Left ventricle myocardium inferior (tissue), 1 donor: ENCODE data around the gene MAST2. TPM values are rescaled to one million over a fixed set of nuclear protein-coding genes. Genes with fewer than 3 reads are reported as not detected.
A peak's percentile ranks its signal among the peaks of the same experiment; 100 is the strongest.

Experiments used
- DNase-seq: peaks from one replicate; pipeline ENCODE4 v3.0.0-alpha.2; 2020
- H3K27ac ChIP-seq: fragments of 200-600 bp; replicated peaks from 2 replicates; pipeline ENCODE4 v1.8.0; 2021
- H3K27me3 ChIP-seq: fragments of 200-600 bp; 2 replicates; pipeline ENCODE4 v1.8.0; 2021; ENCODE audit warnings: low read depth
- H3K36me3 ChIP-seq: fragments of 200-600 bp; 2 replicates; pipeline ENCODE4 v1.8.0; 2021
- H3K4me1 ChIP-seq: fragments of 200-600 bp; 2 replicates; pipeline ENCODE4 v1.8.0; 2021
- H3K4me3 ChIP-seq: fragments of 200-600 bp; 2 replicates; pipeline ENCODE4 v1.8.0; 2021; ENCODE audit warnings: mild to moderate bottlenecking, moderate library complexity
- H3K9me3 ChIP-seq: fragments of 200-600 bp; replicated peaks from 2 replicates; pipeline ENCODE4 v1.8.0; 2021
- CTCF ChIP-seq: fragments of 200-600 bp; IDR thresholded peaks from 2 replicates; pipeline ENCODE4 v1.8.0; 2021; ENCODE audit warnings: antibody characterized with exemption, mild to moderate bottlenecking, borderline replicate concordance
- intact Hi-C: fragments of 100-400 bp; cut with micrococcal nuclease; formaldehyde crosslinking; loops from one replicate; pipeline ENCODE4 v1.11.0; 2022
- total RNA-seq: library from RNA; stranded (reverse); fragmentation: NEBNext Ultra II Directional; extraction: Animal tissue kit (Norgen Biotek cat#: 25700); gene quantifications from one replicate; pipeline ENCODE4 v1.2.1, GENCODE V29; 2021
- donor health status: DM: no; HTN: yes; CAD: no; lungs with severe emphysema.

MAST2 gene
- total RNA-seq, 1 donor from 2014 or later, result 104 TPM

- Histone ChIP-seq H3K9me3 (peaks cover 4% of the 10 kb centered on the region), H3K36me3 (no peaks in the 10 kb centered on the region), H3K4me3 (no peak overlapping the region), H3K27me3 (no peaks in the 10 kb centered on the region), H3K4me1 (peaks cover 25% of the 10 kb centered on the region), H3K27ac (no peak overlapping the region)
- no peak for TF ChIP-seq CTCF
- no peak for DNase-seq
- intact Hi-C loops, result no loop called here
These were observed 58.6 kb downstream of the MAST2 start for GRCh38 chr1:45862008-45862407.

GRCh38 chr1:45863218-45863617, 59.8 kb downstream of the MAST2 start:
- no peak for DNase-seq
- Histone ChIP-seq H3K4me3 (no peak overlapping the region), H3K9me3 (no peaks in the 10 kb centered on the region), H3K27ac (peak overlapping the region; percentile 1), H3K27me3 (no peaks in the 10 kb centered on the region), H3K36me3 (no peaks in the 10 kb centered on the region), H3K4me1 (peaks cover 25% of the 10 kb centered on the region)
- intact Hi-C loops, result no loop called here
- TF ChIP-seq CTCF, result no peak

GRCh38 chr1:45864167-45865106, 61.0 kb downstream of the MAST2 start:
- intact Hi-C loops, result no loop called here
- no peaks in the 10 kb centered on the region for H3K27me3 ChIP-seq
- TF ChIP-seq CTCF, result no peak
- H3K4me1 ChIP-seq, result peaks cover 25% of the 10 kb centered on the region
- H3K4me3 ChIP-seq, result peak overlapping the region; percentile 51
- DNase-seq, result no peak
- no peaks in the 10 kb centered on the region for H3K36me3 ChIP-seq
- H3K27ac ChIP-seq, result no peak overlapping the region
- H3K9me3 ChIP-seq, result no peaks in the 10 kb centered on the region

- Histone ChIP-seq H3K4me3 (no peak overlapping the region), H3K9me3 (no peaks in the 10 kb centered on the region), H3K27me3 (no peaks in the 10 kb centered on the region), H3K36me3 (no peaks in the 10 kb centered on the region), H3K27ac (no peak overlapping the region), H3K4me1 (peaks cover 22% of the 10 kb centered on the region)
- TF ChIP-seq CTCF, result no peak
- intact Hi-C loops, result no loop called here
- no peak for DNase-seq
These were observed 64.4 kb downstream of the MAST2 start for GRCh38 chr1:45867697-45868348.

GRCh38 chr1:45868861-45869260, 65.4 kb downstream of the MAST2 start:
- no peaks in the 10 kb centered on the region for H3K27me3 ChIP-seq
- no peak overlapping the region for H3K4me3 ChIP-seq
- DNase-seq, result no peak
- intact Hi-C loops, result no loop called here
- TF ChIP-seq CTCF, result no peak
- no peaks in the 10 kb centered on the region for H3K36me3 ChIP-seq
- H3K4me1 ChIP-seq, result peaks cover 11% of the 10 kb centered on the region
- H3K27ac ChIP-seq, result no peak overlapping the region
- H3K9me3 ChIP-seq, result no peaks in the 10 kb centered on the region
